ENCODE measurements around the gene AHNAK2.

GRCh38 chr14:104993306-104993705 is 15.1 kb upstream of the AHNAK2 start:
- no peak for TF ChIP-seq CTCF (IDR thresholded peaks at IDR 0.05)
- no peak for TF ChIP-seq POLR2A (IDR thresholded peaks at IDR 0.05)
